ENCODE measurements around the gene GUCA1A.
"Not testable (repeated sequence)": the region's sequence is repeated elsewhere in the genome, so short reads cannot be mapped to it uniquely, and the experiment has no call there.

GRCh38 chr6:42169780-42170179, 3.4 kb upstream of the GUCA1A start:
- not testable (repeated sequence) for TF ChIP-seq CTCF (IDR thresholded peaks at IDR 0.05; ENCODE audit: insufficient read depth, low read length, poor library complexity, severe bottlenecking); EZH2phosphoT487 (conservative IDR thresholded peaks at IDR 0.05; ENCODE audit: low read length)

All from SU-DHL-6 (cell line).